ENCODE data around the gene CDKL4.

CDKL4 gene

GRCh38 chr2:39228413-39229209, 15.2 kb downstream of the CDKL4 start:
- no peak for DNase-seq (ENCODE audit: extremely low read depth, low read depth)
- no peak for TF ChIP-seq CTCF (IDR thresholded peaks at IDR 0.05; ENCODE audit: low read depth, low read length)

GRCh38 chr2:39227628-39228412, 15.9 kb downstream of the CDKL4 start:
- TF ChIP-seq CTCF (IDR thresholded peaks at IDR 0.05; ENCODE audit: low read depth, low read length) = peak; percentile 90
- DNase-seq (ENCODE audit: extremely low read depth, low read depth) = peak; percentile 29

GRCh38 chr2:39225567-39225966, 18.2 kb downstream of the CDKL4 start:
- DNase-seq (ENCODE audit: extremely low read depth, low read depth) = no peak
- TF ChIP-seq CTCF (IDR thresholded peaks at IDR 0.05; ENCODE audit: low read depth, low read length) = no peak

- no peak for DNase-seq (ENCODE audit: extremely low read depth, low read depth)
- TF ChIP-seq CTCF (IDR thresholded peaks at IDR 0.05; ENCODE audit: low read depth, low read length) = no peak
These were observed 19.9 kb downstream of the CDKL4 start for GRCh38 chr2:39223909-39224308.

GRCh38 chr2:39221459-39221858, 22.3 kb downstream of the CDKL4 start:
- no peak for TF ChIP-seq CTCF (IDR thresholded peaks at IDR 0.05; ENCODE audit: low read depth, low read length)
- no peak for DNase-seq (ENCODE audit: extremely low read depth, low read depth)

- no peak for DNase-seq (ENCODE audit: extremely low read depth, low read depth)
- no peak for TF ChIP-seq CTCF (IDR thresholded peaks at IDR 0.05; ENCODE audit: low read depth, low read length)
These were observed 23.6 kb downstream of the CDKL4 start for GRCh38 chr2:39220136-39220535.

GRCh38 chr2:39218391-39218790, 25.4 kb downstream of the CDKL4 start:
- DNase-seq (ENCODE audit: extremely low read depth, low read depth) = no peak
- TF ChIP-seq CTCF (IDR thresholded peaks at IDR 0.05; ENCODE audit: low read depth, low read length) = no peak

Data from AG09319 (cell line).